IPS-20b (cell line): ENCODE measurements around the gene FAM184A.
A peak's percentile ranks its signal among the peaks of the same experiment; 100 is the strongest.
"Not testable (repeated sequence)": the region's sequence is repeated elsewhere in the genome, so short reads cannot be mapped to it uniquely, and the experiment has no call there.

ENCODE experiments used
- H3K27ac ChIP-seq: one replicate; pipeline ENCODE4 v1.5.1; 2013; ENCODE audit warnings: low read length
- H3K27me3 ChIP-seq: 2 replicates; pipeline ENCODE4 v1.6.1; 2013; ENCODE audit warnings: mild to moderate bottlenecking, low read length, inconsistent platforms; ENCODE audit not compliant: insufficient read depth
- H3K36me3 ChIP-seq: 2 replicates; pipeline ENCODE4 v1.6.1; 2013; ENCODE audit warnings: low read depth, mild to moderate bottlenecking, inconsistent platforms, low read length, moderate library complexity; ENCODE audit not compliant: insufficient read depth
- H3K4me1 ChIP-seq: 2 replicates; pipeline ENCODE4 v1.6.1; 2013; ENCODE audit warnings: mild to moderate bottlenecking, control low read depth, inconsistent platforms, low read length, moderate library complexity; ENCODE audit not compliant: insufficient read depth
- H3K4me3 ChIP-seq: 2 replicates; pipeline ENCODE4 v1.5.1; 2013; ENCODE audit warnings: mild to moderate bottlenecking, low read length, inconsistent platforms
- H3K9ac ChIP-seq: 2 replicates; pipeline ENCODE4 v1.6.1; 2013; ENCODE audit warnings: low read depth, mild to moderate bottlenecking, inconsistent platforms, low read length, moderate library complexity
- H3K9me3 ChIP-seq: 2 replicates; pipeline ENCODE4 v1.6.1; 2013; ENCODE audit warnings: mild to moderate bottlenecking, low read depth, low read length, inconsistent platforms; ENCODE audit not compliant: insufficient read depth

The FAM184A gene, protein sequence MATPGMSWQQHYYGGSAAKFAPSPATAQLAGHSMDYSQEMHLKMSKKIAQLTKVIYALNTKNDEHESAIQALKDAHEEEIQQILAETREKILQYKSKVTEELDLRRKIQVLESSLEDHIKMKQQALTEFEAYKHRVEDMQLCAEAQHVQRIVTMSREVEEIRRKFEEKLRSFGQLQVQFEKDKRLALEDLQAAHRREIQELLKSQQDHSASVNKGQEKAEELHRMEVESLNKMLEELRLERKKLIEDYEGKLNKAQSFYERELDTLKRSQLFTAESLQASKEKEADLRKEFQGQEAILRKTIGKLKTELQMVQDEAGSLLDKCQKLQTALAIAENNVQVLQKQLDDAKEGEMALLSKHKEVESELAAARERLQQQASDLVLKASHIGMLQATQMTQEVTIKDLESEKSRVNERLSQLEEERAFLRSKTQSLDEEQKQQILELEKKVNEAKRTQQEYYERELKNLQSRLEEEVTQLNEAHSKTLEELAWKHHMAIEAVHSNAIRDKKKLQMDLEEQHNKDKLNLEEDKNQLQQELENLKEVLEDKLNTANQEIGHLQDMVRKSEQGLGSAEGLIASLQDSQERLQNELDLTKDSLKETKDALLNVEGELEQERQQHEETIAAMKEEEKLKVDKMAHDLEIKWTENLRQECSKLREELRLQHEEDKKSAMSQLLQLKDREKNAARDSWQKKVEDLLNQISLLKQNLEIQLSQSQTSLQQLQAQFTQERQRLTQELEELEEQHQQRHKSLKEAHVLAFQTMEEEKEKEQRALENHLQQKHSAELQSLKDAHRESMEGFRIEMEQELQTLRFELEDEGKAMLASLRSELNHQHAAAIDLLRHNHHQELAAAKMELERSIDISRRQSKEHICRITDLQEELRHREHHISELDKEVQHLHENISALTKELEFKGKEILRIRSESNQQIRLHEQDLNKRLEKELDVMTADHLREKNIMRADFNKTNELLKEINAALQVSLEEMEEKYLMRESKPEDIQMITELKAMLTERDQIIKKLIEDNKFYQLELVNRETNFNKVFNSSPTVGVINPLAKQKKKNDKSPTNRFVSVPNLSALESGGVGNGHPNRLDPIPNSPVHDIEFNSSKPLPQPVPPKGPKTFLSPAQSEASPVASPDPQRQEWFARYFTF

GRCh38 chr6:119078376-119079282, at the start of gene FAM184A:
TSS of gene FAM184A (minus strand) at chr6:119078664. CDS start at chr6:119078299, 365 bp downstream.
- H3K36me3 ChIP-seq: no peaks in the 10 kb centered on the region
- H3K9ac ChIP-seq: peak within 1 kb of the TSS; percentile 77
- peaks cover 38% of the 10 kb centered on the region for H3K27me3 ChIP-seq
- peak within 1 kb of the TSS; percentile 90 for H3K4me3 ChIP-seq
- peaks cover 3% of the 10 kb centered on the region; the same call in 1 of the 2 replicates for H3K4me1 ChIP-seq
- no peak within 1 kb of the TSS for H3K27ac ChIP-seq
- peaks cover 21% of the 10 kb centered on the region for H3K9me3 ChIP-seq

DNA sequence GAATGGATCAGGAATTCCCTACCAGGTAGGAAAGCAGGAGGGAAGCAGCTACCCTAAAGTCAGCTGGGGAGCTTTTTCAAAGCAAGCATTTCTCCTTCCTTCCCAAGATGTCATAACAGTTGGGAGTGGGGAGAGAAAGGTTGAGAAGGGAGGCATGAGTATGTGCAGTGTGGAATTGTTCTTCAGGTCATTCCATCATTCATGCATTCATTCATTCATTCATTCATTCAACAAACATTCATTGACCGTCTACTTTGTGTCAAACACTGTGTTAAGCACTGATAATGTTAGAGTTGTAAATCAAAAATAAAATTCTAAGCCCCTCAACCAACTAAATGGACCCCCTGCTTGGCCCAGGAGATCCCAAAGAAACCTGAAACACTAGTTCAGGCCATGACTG, 49.2 kb upstream of the FAM184A start:
- Histone ChIP-seq H3K9ac (no peak overlapping the region), H3K9me3 (no peaks in the 10 kb centered on the region), H3K36me3 (no peaks in the 10 kb centered on the region), H3K4me3 (no peak overlapping the region), H3K27me3 (no peaks in the 10 kb centered on the region), H3K27ac (no peak overlapping the region), H3K4me1 (peaks cover 17% of the 10 kb centered on the region)

- H3K27me3 ChIP-seq: no peaks in the 10 kb centered on the region
- peaks cover 14% of the 10 kb centered on the region for H3K4me1 ChIP-seq
- no peak overlapping the region for H3K4me3 ChIP-seq
- H3K9me3 ChIP-seq: no peaks in the 10 kb centered on the region
- H3K27ac ChIP-seq: no peak overlapping the region
- H3K36me3 ChIP-seq: no peaks in the 10 kb centered on the region
- no peak overlapping the region for H3K9ac ChIP-seq
These were observed 48.4 kb upstream of the FAM184A start for GRCh38 chr6:119126826-119127225.

- Histone ChIP-seq H3K27me3 (no peaks in the 10 kb centered on the region), H3K36me3 (no peaks in the 10 kb centered on the region), H3K9me3 (no peaks in the 10 kb centered on the region), H3K4me1 (peaks cover 14% of the 10 kb centered on the region), H3K4me3 (no peak overlapping the region), H3K27ac (no peak overlapping the region), H3K9ac (no peak overlapping the region)
These were observed 47.7 kb upstream of the FAM184A start for GRCh38 chr6:119126140-119126539.

GRCh38 chr6:119125576-119125975, 47.1 kb upstream of the FAM184A start:
- Histone ChIP-seq H3K27ac (no peak overlapping the region), H3K9me3 (no peaks in the 10 kb centered on the region), H3K4me3 (no peak overlapping the region), H3K36me3 (no peaks in the 10 kb centered on the region), H3K27me3 (no peaks in the 10 kb centered on the region), H3K9ac (no peak overlapping the region), H3K4me1 (peaks cover 14% of the 10 kb centered on the region)

GRCh38 chr6:119124079-119124824, 45.8 kb upstream of the FAM184A start:
- Histone ChIP-seq H3K27me3 (no peaks in the 10 kb centered on the region), H3K27ac (no peak overlapping the region), H3K36me3 (no peaks in the 10 kb centered on the region), H3K4me3 (no peak overlapping the region), H3K9me3 (no peaks in the 10 kb centered on the region), H3K9ac (no peak overlapping the region), H3K4me1 (peaks cover 14% of the 10 kb centered on the region)

DNA sequence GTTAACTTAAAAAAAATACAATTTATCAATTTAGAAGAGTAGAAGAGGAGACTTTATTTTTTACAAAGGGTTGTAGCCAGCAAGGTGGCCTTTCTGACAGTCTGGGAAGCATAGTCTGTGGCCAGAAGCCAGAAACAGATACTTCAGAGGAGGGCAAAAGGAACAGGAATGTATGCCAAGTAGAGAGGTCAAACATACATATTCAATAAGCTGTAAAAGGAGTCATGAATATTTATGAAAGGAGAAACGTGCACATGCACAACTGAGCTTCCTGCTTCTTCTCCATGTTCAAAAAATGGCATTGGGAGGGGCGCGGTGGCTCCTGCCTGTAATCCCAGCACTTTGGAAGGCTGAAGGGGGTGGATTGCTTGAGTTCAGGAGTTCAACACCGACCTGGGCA, 43.9 kb upstream of the FAM184A start:
- Histone ChIP-seq H3K4me1 (peaks cover 11% of the 10 kb centered on the region), H3K9me3 (no peaks in the 10 kb centered on the region), H3K9ac (no peak overlapping the region), H3K4me3 (no peak overlapping the region), H3K36me3 (no peaks in the 10 kb centered on the region), H3K27ac (no peak overlapping the region), H3K27me3 (no peaks in the 10 kb centered on the region)

GRCh38 chr6:119121367-119121766, 42.9 kb upstream of the FAM184A start:
- Histone ChIP-seq H3K9ac (no peak overlapping the region), H3K4me3 (no peak overlapping the region), H3K9me3 (no peaks in the 10 kb centered on the region), H3K36me3 (no peaks in the 10 kb centered on the region), H3K27ac (no peak overlapping the region), H3K4me1 (peaks cover 10% of the 10 kb centered on the region), H3K27me3 (no peaks in the 10 kb centered on the region)

- Histone ChIP-seq H3K4me3 (no peak overlapping the region), H3K27me3 (no peaks in the 10 kb centered on the region), H3K27ac (no peak overlapping the region), H3K9ac (no peak overlapping the region), H3K4me1 (peaks cover 10% of the 10 kb centered on the region), H3K36me3 (no peaks in the 10 kb centered on the region), H3K9me3 (no peaks in the 10 kb centered on the region)
These were observed 41.5 kb upstream of the FAM184A start for GRCh38 chr6:119119989-119120388.

GRCh38 chr6:119119062-119119461, 40.6 kb upstream of the FAM184A start:
- H3K9me3 ChIP-seq, H3K4me1 ChIP-seq, H3K27me3 ChIP-seq, H3K27ac ChIP-seq, H3K9ac ChIP-seq, H3K36me3 ChIP-seq: not testable (repeated sequence)
- peak overlapping the region; percentile 42; the same call in 1 of the 2 replicates for H3K4me3 ChIP-seq
